Hepatocyte (in vitro differentiated cells): ENCODE data around the gene ADAP1.

Experiments
- EZH2 ChIP-seq: fragments of 200-600 bp; sonication (generic); IDR thresholded peaks from 2 replicates; pipeline ENCODE4 v1.6.1; 2016; ENCODE audit warnings: antibody characterized with exemption, mild to moderate bottlenecking, borderline replicate concordance
- TF ChIP-seq, protein P1 (sequence below): fragments of 200-600 bp; sonication (generic); IDR thresholded peaks from 2 replicates; pipeline ENCODE4 v1.5.1; 2016; ENCODE audit warnings: antibody characterized with exemption, mild to moderate bottlenecking; ENCODE audit not compliant: poor library complexity

- TF ChIP-seq, protein P1, sequence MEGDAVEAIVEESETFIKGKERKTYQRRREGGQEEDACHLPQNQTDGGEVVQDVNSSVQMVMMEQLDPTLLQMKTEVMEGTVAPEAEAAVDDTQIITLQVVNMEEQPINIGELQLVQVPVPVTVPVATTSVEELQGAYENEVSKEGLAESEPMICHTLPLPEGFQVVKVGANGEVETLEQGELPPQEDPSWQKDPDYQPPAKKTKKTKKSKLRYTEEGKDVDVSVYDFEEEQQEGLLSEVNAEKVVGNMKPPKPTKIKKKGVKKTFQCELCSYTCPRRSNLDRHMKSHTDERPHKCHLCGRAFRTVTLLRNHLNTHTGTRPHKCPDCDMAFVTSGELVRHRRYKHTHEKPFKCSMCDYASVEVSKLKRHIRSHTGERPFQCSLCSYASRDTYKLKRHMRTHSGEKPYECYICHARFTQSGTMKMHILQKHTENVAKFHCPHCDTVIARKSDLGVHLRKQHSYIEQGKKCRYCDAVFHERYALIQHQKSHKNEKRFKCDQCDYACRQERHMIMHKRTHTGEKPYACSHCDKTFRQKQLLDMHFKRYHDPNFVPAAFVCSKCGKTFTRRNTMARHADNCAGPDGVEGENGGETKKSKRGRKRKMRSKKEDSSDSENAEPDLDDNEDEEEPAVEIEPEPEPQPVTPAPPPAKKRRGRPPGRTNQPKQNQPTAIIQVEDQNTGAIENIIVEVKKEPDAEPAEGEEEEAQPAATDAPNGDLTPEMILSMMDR = no peak
- no peak for TF ChIP-seq EZH2
Measured at GRCh38 chr7:953547-954327, 743 bp downstream of the ADAP1 start.
